PC-3 (cell line): ENCODE data around the gene NSUN2. TPM values are rescaled to one million over a fixed set of nuclear protein-coding genes. Genes with fewer than 3 reads are reported as not detected.

Source experiments
- ATAC-seq: fragments of 200-7000 bp; cut with Tn5 transposase; 2 replicates; pipeline ENCODE4 v1.9.1; 2020; ENCODE audit warnings: mild to moderate bottlenecking, moderate library complexity
- BruUV-seq: library from RNA; stranded (reverse); fragments of 400-500 nt; replicated peaks from 2 replicates; lab custom pipeline; 2021; lab: Mats Ljungman, UMichigan
- CTCF ChIA-PET: fragments of 300-600 bp; sonication (Branson Sonifier 250); formaldehyde crosslinking; loops from one replicate; lab custom pipeline; 2022; ENCODE audit warnings: antibody characterized with exemption; lab: Charles Lee
- POLR2A ChIA-PET: fragments of 300-600 bp; sonication (Branson Sonifier 250); formaldehyde crosslinking; loops from one replicate; lab custom pipeline; 2022; ENCODE audit warnings: antibody characterized with exemption; ENCODE audit not compliant: unreplicated experiment; lab: Charles Lee
- DNase-seq: peaks from one replicate; pipeline ENCODE4 v3.0.0-alpha.2; 2015
- H2AFZ ChIP-seq: fragments of 300-600 bp; sonication (generic); 2 replicates; pipeline ENCODE4 v1.6.0; 2016; ENCODE audit warnings: antibody characterized with exemption, low read length
- H3F3A ChIP-seq: fragments of 300-600 bp; sonication (generic); one replicate; pipeline ENCODE4 v1.6.0; 2017; ENCODE audit warnings: antibody characterized with exemption, low read length, control low read depth, mild to moderate bottlenecking; ENCODE audit not compliant: unreplicated experiment
- H3K27ac ChIP-seq: fragments of 300-600 bp; sonication (generic); 2 replicates; pipeline ENCODE4 v1.5.1; 2016; ENCODE audit warnings: mild to moderate bottlenecking, low read length
- H3K27me3 ChIP-seq: fragments of 300-600 bp; sonication (generic); 2 replicates; pipeline ENCODE4 v1.6.1; 2016; ENCODE audit warnings: low read length, mixed read lengths
- H3K36me3 ChIP-seq: fragments of 300-600 bp; sonication (generic); 2 replicates; pipeline ENCODE4 v1.6.1; 2016; ENCODE audit warnings: low read depth, mixed run types, low read length, mixed read lengths
- H3K4me1 ChIP-seq: fragments of 300-600 bp; sonication (generic); 2 replicates; pipeline ENCODE4 v1.5.1; 2016; ENCODE audit warnings: low read length; ENCODE audit not compliant: insufficient read depth
- H3K4me2 ChIP-seq: fragments of 300-600 bp; sonication (generic); 2 replicates; pipeline ENCODE4 v1.6.0; 2016; ENCODE audit warnings: low read length
- H3K4me3 ChIP-seq: fragments of 300-600 bp; sonication (generic); 2 replicates; pipeline ENCODE4 v1.5.1; 2016; ENCODE audit warnings: mild to moderate bottlenecking, low read length, mixed read lengths
- H3K79me2 ChIP-seq: fragments of 300-600 bp; sonication (generic); 2 replicates; pipeline ENCODE4 v1.6.1; 2017; ENCODE audit warnings: low read length, mixed read lengths
- H3K9ac ChIP-seq: fragments of 300-600 bp; sonication (generic); 2 replicates; pipeline ENCODE4 v1.6.0; 2016; ENCODE audit warnings: mild to moderate bottlenecking, low read length
- H3K9me2 ChIP-seq: fragments of 300-600 bp; sonication (generic); replicated peaks from 2 replicates; pipeline ENCODE4 v1.6.1; 2016; ENCODE audit warnings: mixed run types, low read length, mixed read lengths
- H3K9me3 ChIP-seq: fragments of 300-600 bp; sonication (generic); 2 replicates; pipeline ENCODE4 v1.6.1; 2016; ENCODE audit warnings: low read length, mixed read lengths
- H4K20me1 ChIP-seq: fragments of 300-600 bp; sonication (generic); 2 replicates; pipeline ENCODE4 v1.6.1; 2016; ENCODE audit warnings: low read length, mixed read lengths
- CTCF ChIP-seq: fragments of 300-600 bp; sonication (generic); conservative IDR thresholded peaks from 2 replicates; pipeline ENCODE4 v1.5.1; 2017; ENCODE audit warnings: antibody characterized with exemption, low read depth, mild to moderate bottlenecking, low read length
- EZH2 ChIP-seq: fragments of 300-600 bp; sonication (generic); IDR thresholded peaks from one replicate; pipeline ENCODE4 v1.6.1; 2017; ENCODE audit warnings: antibody characterized with exemption, mild to moderate bottlenecking, low read length; ENCODE audit not compliant: unreplicated experiment
- EZH2phosphoT487 ChIP-seq: fragments of 300-600 bp; sonication (generic); IDR thresholded peaks from 2 replicates; pipeline ENCODE4 v1.6.1; 2018; ENCODE audit warnings: mild to moderate bottlenecking, antibody characterized with exemption, low read length, borderline replicate concordance
- intact Hi-C: fragments of 100-400 bp; cut with micrococcal nuclease; formaldehyde crosslinking; loops from 2 replicates; pipeline ENCODE4 v1.9.0; 2023
- total RNA-seq: library from RNA; depleted of rRNA; stranded (reverse); fragments of >200 nt; gene quantifications from 2 replicates; pipeline ENCODE4 v1.2.3, GENCODE V29; 2014

Gene NSUN2
- total RNA-seq, 1 experiment from 2014 or later, result 351 TPM

GRCh38 chr5:6579535-6579934, 53.3 kb downstream of the NSUN2 start:
- H4K20me1 ChIP-seq, result no peaks in the 10 kb centered on the region
- H3K9ac ChIP-seq, result no peak overlapping the region
- no peak for TF ChIP-seq CTCF
- no peak for TF ChIP-seq EZH2
- no peak for TF ChIP-seq EZH2phosphoT487
- ATAC-seq, result no peak
- H3K4me1 ChIP-seq, result no peaks in the 10 kb centered on the region
- BruUV-seq, result no TSS peak
- intact Hi-C loops, result no loop called here
- H3K9me3 ChIP-seq, result no peaks in the 10 kb centered on the region
- ChIA-PET CTCF (no interaction called here), POLR2A (no interaction called here)
- H3K4me2 ChIP-seq, result no peak overlapping the region
- H2AFZ ChIP-seq, result no peak overlapping the region
- no peaks in the 10 kb centered on the region for H3K79me2 ChIP-seq
- H3K36me3 ChIP-seq, result no peaks in the 10 kb centered on the region
- H3K4me3 ChIP-seq, result no peak overlapping the region
- H3K9me2 ChIP-seq, result no peaks in the 10 kb centered on the region
- no peak overlapping the region for H3K27ac ChIP-seq
- H3F3A ChIP-seq, result no peaks in the 10 kb centered on the region
- DNase-seq, result no peak
- H3K27me3 ChIP-seq, result peaks cover 47% of the 10 kb centered on the region

GRCh38 chr5:6578676-6579343, 54.0 kb downstream of the NSUN2 start:
- Histone ChIP-seq H3F3A (no peaks in the 10 kb centered on the region), H3K27ac (no peak overlapping the region), H4K20me1 (no peaks in the 10 kb centered on the region), H3K36me3 (no peaks in the 10 kb centered on the region), H3K27me3 (peaks cover 50% of the 10 kb centered on the region), H3K9ac (no peak overlapping the region), H3K4me1 (no peaks in the 10 kb centered on the region), H2AFZ (no peak overlapping the region), H3K4me2 (no peak overlapping the region), H3K9me2 (no peaks in the 10 kb centered on the region), H3K4me3 (no peak overlapping the region), H3K9me3 (no peaks in the 10 kb centered on the region), H3K79me2 (no peaks in the 10 kb centered on the region)
- no TSS peak for BruUV-seq
- DNase-seq, result no peak
- ChIA-PET POLR2A (no interaction called here), CTCF (no interaction called here)
- no peak for ATAC-seq
- TF ChIP-seq EZH2 (no peak), EZH2phosphoT487 (no peak), CTCF (no peak)
- intact Hi-C loops, result no loop called here

- H3K27me3 ChIP-seq, result peaks cover 60% of the 10 kb centered on the region
- no peaks in the 10 kb centered on the region for H3K9me3 ChIP-seq
- H3K79me2 ChIP-seq, result no peaks in the 10 kb centered on the region
- H4K20me1 ChIP-seq, result no peaks in the 10 kb centered on the region
- H3K4me2 ChIP-seq, result no peak overlapping the region
- H3K27ac ChIP-seq, result no peak overlapping the region
- peak; percentile 96 for DNase-seq
- ChIA-PET POLR2A (no interaction called here), CTCF (interaction anchor here (0.7 kb wide), 1 partner anchor 1178 kb away, joined by 3 read pairs; no protein-coding TSS in a partner anchor)
- no peaks in the 10 kb centered on the region for H3F3A ChIP-seq
- TF ChIP-seq EZH2phosphoT487 (no peak), CTCF (peak; percentile 99)
- H3K9me2 ChIP-seq, result no peaks in the 10 kb centered on the region
- intact Hi-C loops, result loop anchor here (1.0 kb wide), 1 partner anchor 1080 kb away; no protein-coding TSS in a partner anchor
- H3K4me3 ChIP-seq, result no peak overlapping the region
- ATAC-seq, result peak; percentile 83
- BruUV-seq, result no TSS peak
- H3K4me1 ChIP-seq, result no peaks in the 10 kb centered on the region
- no peak overlapping the region for H2AFZ ChIP-seq
- no peaks in the 10 kb centered on the region for H3K36me3 ChIP-seq
- no peak overlapping the region for H3K9ac ChIP-seq
These were observed 55.9 kb downstream of the NSUN2 start for GRCh38 chr5:6576861-6577501.
